ENCODE measurements around the gene ISG20. TPM values are rescaled to one million over a fixed set of nuclear protein-coding genes. Genes with fewer than 3 reads are reported as not detected.
"Not testable (repeated sequence)": the region's sequence is repeated elsewhere in the genome, so short reads cannot be mapped to it uniquely, and the experiment has no call there.

The ISG20 gene
- total and polyA plus RNA-seq, 2 experiments from 2014 or later = 13.3 to 15.8 TPM

DNA sequence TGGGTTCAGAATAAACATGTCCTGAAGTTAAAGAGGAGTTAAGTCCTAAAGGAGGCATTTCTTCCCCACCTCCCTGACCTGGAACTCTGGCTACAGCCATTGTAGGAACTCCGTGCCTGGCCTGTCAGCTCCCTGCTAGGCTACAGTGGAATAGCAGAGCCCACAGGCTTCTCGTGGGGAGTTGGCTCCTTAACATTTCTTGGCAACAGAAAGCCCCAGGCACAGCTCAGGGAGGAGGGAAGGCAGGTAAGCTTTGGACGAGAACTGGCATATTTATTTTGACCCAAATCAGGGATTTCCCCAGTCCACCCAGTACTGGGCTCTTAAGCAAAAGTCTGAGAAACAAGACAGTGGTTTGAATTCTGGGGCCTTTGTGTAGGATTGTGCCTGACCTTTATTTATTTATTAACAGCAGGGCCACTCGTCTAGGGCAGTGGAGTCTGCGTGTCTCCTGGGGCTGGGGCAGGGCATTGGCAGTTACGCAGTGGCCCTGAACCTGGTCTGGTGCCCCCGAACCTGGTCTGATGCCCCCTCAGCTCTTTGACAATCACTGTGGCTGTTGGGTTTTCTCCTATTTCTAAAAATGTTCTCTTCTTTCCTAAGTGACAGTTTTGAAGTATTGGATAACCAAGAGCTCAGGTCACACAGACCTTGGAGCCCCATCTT lies 7.9 kb upstream of the ISG20 start:
- 90% methylated on average over 7 of the region's 7 CpGs for WGBS (ENCODE audit: low lambda C conversion rate, missing lambda C conversion rate)
- Histone ChIP-seq H4K20me1 (ENCODE audit: insufficient read depth, poor library complexity, severe bottlenecking) (peaks cover 24% of the 10 kb centered on the region), H3K79me2 (peaks cover 28% of the 10 kb centered on the region)

DNA sequence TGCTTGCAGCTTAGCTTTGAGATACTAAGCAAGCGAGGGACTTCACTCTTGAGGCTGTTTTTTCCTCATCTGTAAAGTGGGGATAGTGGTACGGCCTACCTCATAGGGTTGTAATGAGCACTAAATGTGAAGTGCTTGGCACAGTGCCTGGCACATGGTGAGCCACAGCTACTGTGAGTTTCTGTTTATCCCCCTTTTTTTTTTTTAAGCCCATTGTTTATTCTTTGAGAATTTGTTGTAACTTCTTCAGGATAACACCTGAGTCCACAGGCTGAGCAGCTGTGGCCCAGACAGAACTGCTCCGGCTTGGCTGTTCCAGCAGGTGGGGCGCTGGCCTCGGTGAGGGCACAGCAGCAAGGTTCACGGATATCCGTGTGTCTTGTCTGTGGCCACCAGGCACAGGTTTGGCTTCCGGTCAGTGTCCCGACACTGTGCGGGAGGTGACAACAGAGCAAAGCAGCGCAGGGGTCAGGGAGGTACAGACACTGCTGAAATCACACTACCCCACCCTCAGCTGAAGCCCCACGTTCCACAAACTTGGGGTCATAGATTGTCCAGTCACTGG lies 7.3 kb upstream of the ISG20 start:
- Histone ChIP-seq H3K27ac (no peak overlapping the region), H3K27me3 (no peaks in the 10 kb centered on the region), H2AFZ (no peak overlapping the region), H3K4me1 (ENCODE audit: insufficient read depth) (no peaks in the 10 kb centered on the region), H3K4me3 (no peak overlapping the region), H3K79me2 (peaks cover 22% of the 10 kb centered on the region), H3K36me3 (replicated peaks; ENCODE audit: insufficient read depth, low read depth) (no peaks in the 10 kb centered on the region), H3K9me3 (ENCODE audit: low read depth) (no peaks in the 10 kb centered on the region), H4K20me1 (ENCODE audit: insufficient read depth, poor library complexity, severe bottlenecking) (peaks cover 19% of the 10 kb centered on the region), H3K9me2 (replicated peaks; ENCODE audit: insufficient read depth) (no peaks in the 10 kb centered on the region), H3K4me2 (no peak overlapping the region)
- 96% methylated on average over 12 of the region's 12 CpGs for WGBS (ENCODE audit: low lambda C conversion rate, missing lambda C conversion rate)
- no peak for DNase-seq (ENCODE audit: low spot score)
- TF ChIP-seq, protein P1, sequence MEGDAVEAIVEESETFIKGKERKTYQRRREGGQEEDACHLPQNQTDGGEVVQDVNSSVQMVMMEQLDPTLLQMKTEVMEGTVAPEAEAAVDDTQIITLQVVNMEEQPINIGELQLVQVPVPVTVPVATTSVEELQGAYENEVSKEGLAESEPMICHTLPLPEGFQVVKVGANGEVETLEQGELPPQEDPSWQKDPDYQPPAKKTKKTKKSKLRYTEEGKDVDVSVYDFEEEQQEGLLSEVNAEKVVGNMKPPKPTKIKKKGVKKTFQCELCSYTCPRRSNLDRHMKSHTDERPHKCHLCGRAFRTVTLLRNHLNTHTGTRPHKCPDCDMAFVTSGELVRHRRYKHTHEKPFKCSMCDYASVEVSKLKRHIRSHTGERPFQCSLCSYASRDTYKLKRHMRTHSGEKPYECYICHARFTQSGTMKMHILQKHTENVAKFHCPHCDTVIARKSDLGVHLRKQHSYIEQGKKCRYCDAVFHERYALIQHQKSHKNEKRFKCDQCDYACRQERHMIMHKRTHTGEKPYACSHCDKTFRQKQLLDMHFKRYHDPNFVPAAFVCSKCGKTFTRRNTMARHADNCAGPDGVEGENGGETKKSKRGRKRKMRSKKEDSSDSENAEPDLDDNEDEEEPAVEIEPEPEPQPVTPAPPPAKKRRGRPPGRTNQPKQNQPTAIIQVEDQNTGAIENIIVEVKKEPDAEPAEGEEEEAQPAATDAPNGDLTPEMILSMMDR (IDR thresholded peaks at IDR 0.05; ENCODE audit: poor library complexity) = no peak
- no peak for TF ChIP-seq EZH2 (IDR thresholded peaks at IDR 0.05; ENCODE audit: borderline replicate concordance)
- no peak for TF ChIP-seq EZH2phosphoT487 (IDR thresholded peaks at IDR 0.05; ENCODE audit: low read depth, severe bottlenecking, unreplicated experiment)

More for the DNA sequence above, 7.9 kb upstream of the ISG20 start:
- H3K4me3 ChIP-seq = no peak overlapping the region
- peak overlapping the region; percentile 9 for H3K27ac ChIP-seq
- no peaks in the 10 kb centered on the region for H3K9me3 ChIP-seq (ENCODE audit: low read depth)
- no peak overlapping the region for H3K4me2 ChIP-seq
- H3K4me1 ChIP-seq (ENCODE audit: insufficient read depth) = no peaks in the 10 kb centered on the region
- no peaks in the 10 kb centered on the region for H3K36me3 ChIP-seq (replicated peaks; ENCODE audit: insufficient read depth, low read depth)
- no peaks in the 10 kb centered on the region for H3K9me2 ChIP-seq (replicated peaks; ENCODE audit: insufficient read depth)
- TF ChIP-seq EZH2 (IDR thresholded peaks at IDR 0.05; ENCODE audit: borderline replicate concordance) = no peak
- TF ChIP-seq EZH2phosphoT487 (IDR thresholded peaks at IDR 0.05; ENCODE audit: low read depth, severe bottlenecking, unreplicated experiment) = no peak
- TF ChIP-seq, protein P1 (IDR thresholded peaks at IDR 0.05; ENCODE audit: poor library complexity) = no peak
- H2AFZ ChIP-seq = no peak overlapping the region
- no peak for DNase-seq (ENCODE audit: low spot score)
- H3K27me3 ChIP-seq = no peaks in the 10 kb centered on the region

DNA sequence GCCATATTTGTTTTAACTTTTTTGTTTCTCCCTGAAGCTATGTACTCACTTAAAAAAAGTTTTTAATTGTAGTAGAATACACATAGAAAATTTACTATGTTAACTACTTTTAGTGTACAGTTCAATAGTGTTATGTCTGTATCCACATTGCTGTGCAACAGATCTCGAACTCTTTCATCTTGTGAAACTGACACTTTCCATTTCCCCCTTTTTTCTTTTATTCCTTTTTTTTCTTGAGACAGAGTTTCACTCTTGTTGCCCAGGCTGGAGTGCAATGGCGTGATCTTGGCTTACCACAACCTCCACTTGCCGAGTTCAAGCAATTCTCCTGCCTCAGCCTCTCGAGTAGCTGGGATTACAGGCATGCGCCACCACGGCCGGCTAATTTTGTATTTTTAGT lies 6.0 kb upstream of the ISG20 start:
- H3K9me3 ChIP-seq (ENCODE audit: low read depth); H3K4me3 ChIP-seq; H3K4me2 ChIP-seq; H2AFZ ChIP-seq; DNase-seq (ENCODE audit: low spot score); H3K9me2 ChIP-seq (replicated peaks; ENCODE audit: insufficient read depth); H3K27ac ChIP-seq; H4K20me1 ChIP-seq (ENCODE audit: insufficient read depth, poor library complexity, severe bottlenecking); H3K79me2 ChIP-seq; H3K27me3 ChIP-seq; H3K36me3 ChIP-seq (replicated peaks; ENCODE audit: insufficient read depth, low read depth); H3K4me1 ChIP-seq (ENCODE audit: insufficient read depth): not testable (repeated sequence)
- 92% methylated on average over 7 of the region's 7 CpGs for WGBS (ENCODE audit: low lambda C conversion rate, missing lambda C conversion rate)

DNA sequence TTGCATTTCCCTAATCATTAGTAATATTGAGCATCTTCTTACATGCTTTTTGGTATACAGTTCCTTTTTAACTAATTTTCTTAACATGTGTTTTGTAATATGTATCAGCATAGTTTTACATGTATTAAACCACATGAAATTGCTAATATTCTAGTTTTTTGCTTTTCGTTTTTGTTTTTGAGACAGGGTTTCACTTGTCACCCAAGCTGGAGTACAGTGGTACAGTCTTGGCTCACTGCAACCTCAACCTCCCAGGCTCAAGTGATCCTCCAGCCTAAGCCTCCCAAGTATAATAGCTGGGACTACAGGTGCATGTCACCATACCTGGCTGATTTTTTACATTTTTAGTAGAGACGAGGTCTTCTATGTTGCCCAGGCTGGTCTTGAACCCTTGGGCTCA lies 4.4 kb upstream of the ISG20 start:
- H3K79me2 ChIP-seq = peaks cover 2% of the 10 kb centered on the region
- no peak overlapping the region for H3K27ac ChIP-seq
- H3K4me3 ChIP-seq = no peak overlapping the region
- H3K4me1 ChIP-seq (ENCODE audit: insufficient read depth) = peaks cover 16% of the 10 kb centered on the region
- no peaks in the 10 kb centered on the region for H3K36me3 ChIP-seq (replicated peaks; ENCODE audit: insufficient read depth, low read depth)
- H3K9me2 ChIP-seq (replicated peaks; ENCODE audit: insufficient read depth) = no peaks in the 10 kb centered on the region
- no peak overlapping the region for H3K4me2 ChIP-seq
- 94% methylated on average over 2 of the region's 2 CpGs for WGBS (ENCODE audit: low lambda C conversion rate, missing lambda C conversion rate)
- H3K27me3 ChIP-seq = no peaks in the 10 kb centered on the region
- TF ChIP-seq, protein P1 (IDR thresholded peaks at IDR 0.05; ENCODE audit: poor library complexity) = no peak
- TF ChIP-seq EZH2phosphoT487 (IDR thresholded peaks at IDR 0.05; ENCODE audit: low read depth, severe bottlenecking, unreplicated experiment) (no peak), EZH2 (IDR thresholded peaks at IDR 0.05; ENCODE audit: borderline replicate concordance) (no peak)
- no peak overlapping the region for H2AFZ ChIP-seq
- DNase-seq (ENCODE audit: low spot score) = no peak
- H3K9me3 ChIP-seq (ENCODE audit: low read depth) = no peaks in the 10 kb centered on the region
- no peaks in the 10 kb centered on the region for H4K20me1 ChIP-seq (ENCODE audit: insufficient read depth, poor library complexity, severe bottlenecking)

Data from hepatocyte (in vitro differentiated cells).